SK-N-SH (cell line): ENCODE results near the gene EIF4E. TPM values are rescaled to one million over a fixed set of nuclear protein-coding genes. Genes with fewer than 3 reads are reported as not detected.
"Not testable (repeated sequence)": the region's sequence is repeated elsewhere in the genome, so short reads cannot be mapped to it uniquely, and the experiment has no call there.

Experiments
- CTCF ChIA-PET: fragments of 300-600, 350-600 bp; formaldehyde crosslinking; extraction: SDS; loops from one replicate; lab custom pipeline; 2021; lab: Yijun Ruan, JAX
- POLR2A ChIA-PET: fragments of 350-600 bp; sonication (Branson Sonifier 250); formaldehyde crosslinking; extraction: SDS; loops from one replicate; lab custom pipeline; 2020; ENCODE audit warnings: antibody characterized with exemption, inconsistent platforms; lab: Yijun Ruan, JAX
- DNase-seq: peaks from one replicate; pipeline ENCODE4 v3.0.0; 2012
- H2AFZ ChIP-seq: fragments of 200-600 bp; sonication (generic); 2 replicates; pipeline ENCODE4 v1.8.1; 2016; ENCODE audit warnings: antibody characterized with exemption, mild to moderate bottlenecking, low read depth
- H3F3A ChIP-seq: fragments of 200-600 bp; sonication (generic); replicated peaks from 2 replicates; pipeline ENCODE3; 2016; ENCODE audit warnings: antibody characterized with exemption, mild to moderate bottlenecking; ENCODE audit not compliant: insufficient read depth
- H3K27ac ChIP-seq, 2 experiments: fragments of 200-500 bp in 1 of 2; fragments of 200-600 bp in 1 of 2; sonication (Bioruptor generic) in 1 of 2; sonication (generic), shearing (Covaris generic) in 1 of 2; 2 replicates each; pipeline versions ENCODE4 v1.5.1 to v1.6.1; 2014 to 2016; ENCODE audit warnings: low read depth in 2 of 2, inconsistent platforms in 1 of 2, low read length in 1 of 2, mild to moderate bottlenecking in 1 of 2, mixed read lengths in 1 of 2
- H3K27me3 ChIP-seq: fragments of 200-600 bp; sonication (generic), shearing (Covaris generic); 2 replicates; pipeline ENCODE4 v1.6.1; 2016; ENCODE audit warnings: mixed run types; ENCODE audit not compliant: insufficient read depth
- H3K36me3 ChIP-seq, 2 experiments: fragments of 200-500 bp in 1 of 2; fragments of 200-600 bp in 1 of 2; sonication (Bioruptor generic) in 1 of 2; sonication (generic) in 1 of 2; replicated peaks in 1 of 2; 2 replicates each; pipeline versions ENCODE3 to v1.5.1; 2014 to 2016; ENCODE audit warnings: low read length in 1 of 2, mild to moderate bottlenecking in 1 of 2; ENCODE audit not compliant: insufficient read depth in 2 of 2, control insufficient read depth in 1 of 2
- H3K4me1 ChIP-seq, 2 experiments: fragments of 200-500 bp in 1 of 2; fragments of 200-600 bp in 1 of 2; sonication (Bioruptor generic) in 1 of 2; sonication (generic), shearing (Covaris generic) in 1 of 2; 2 replicates each; pipeline versions ENCODE4 v1.5.1 to v1.6.1; 2014 to 2016; ENCODE audit warnings: low read depth in 1 of 2, low read length in 1 of 2, mixed run types in 1 of 2; ENCODE audit not compliant: insufficient read depth in 2 of 2, control insufficient read depth in 1 of 2
- H3K4me2 ChIP-seq: fragments of 200-600 bp; sonication (generic), shearing (Covaris generic); 2 replicates; pipeline ENCODE4 v1.6.1; 2017; ENCODE audit warnings: mixed run types
- H3K4me3 ChIP-seq, 2 experiments: fragments of 200-500 bp in 1 of 2; fragments of 200-600 bp in 1 of 2; sonication (Bioruptor generic) in 1 of 2; sonication (generic), shearing (Covaris generic) in 1 of 2; 2 replicates each; pipeline versions ENCODE4 v1.5.1 to v1.8.1; 2014 to 2016; ENCODE audit warnings: low read depth in 2 of 2, inconsistent platforms in 1 of 2, low read length in 1 of 2, mild to moderate bottlenecking in 1 of 2, mixed read lengths in 1 of 2, moderate library complexity in 1 of 2
- H3K79me2 ChIP-seq: fragments of 200-600 bp; sonication (generic); 2 replicates; pipeline ENCODE4 v1.8.1; 2017; ENCODE audit warnings: mild to moderate bottlenecking; ENCODE audit not compliant: insufficient read depth
- H3K9ac ChIP-seq: fragments of 200-600 bp; sonication (generic); 2 replicates; pipeline ENCODE4 v1.6.1; 2017; ENCODE audit warnings: mixed run types
- H3K9me2 ChIP-seq: fragments of 200-600 bp; sonication (generic); 2 replicates; pipeline ENCODE4 v1.6.1; 2017; ENCODE audit warnings: mixed run types
- H3K9me3 ChIP-seq: fragments of 200-600 bp; sonication (generic); 2 replicates; pipeline ENCODE4 v1.6.1; 2017; ENCODE audit warnings: mixed run types, mild to moderate bottlenecking, moderate library complexity
- H4K20me1 ChIP-seq: fragments of 200-600 bp; sonication (generic); 2 replicates; pipeline ENCODE4 v1.6.1; 2017; ENCODE audit warnings: mild to moderate bottlenecking, mixed run types; ENCODE audit not compliant: insufficient read depth
- ELF1 ChIP-seq: IDR thresholded peaks from 2 replicates; pipeline ENCODE4 v1.4.0; 2012
- EP300 ChIP-seq, 2 experiments: IDR thresholded peaks; 2 replicates each; pipeline versions ENCODE4 v1.4.0 to v1.6.1; 2012; ENCODE audit warnings: borderline replicate concordance in 1 of 2, low read depth in 1 of 2, low read length in 1 of 2
- EZH2phosphoT487 ChIP-seq: fragments of 200-600 bp; sonication (generic); IDR thresholded peaks from 2 replicates; pipeline ENCODE4 v1.6.1; 2017; ENCODE audit warnings: low read depth, mixed run types, mild to moderate bottlenecking, antibody characterized with exemption, moderate library complexity, borderline replicate concordance
- FOXM1 ChIP-seq: IDR thresholded peaks from 2 replicates; pipeline ENCODE4 v1.4.0; 2012; ENCODE audit warnings: low read depth, mild to moderate bottlenecking
- GABPA ChIP-seq: IDR thresholded peaks from 2 replicates; pipeline ENCODE4 v1.4.0; 2012; ENCODE audit warnings: low read depth, mild to moderate bottlenecking
- MEF2A ChIP-seq: IDR thresholded peaks from 2 replicates; pipeline ENCODE4 v1.4.0; 2012; ENCODE audit warnings: low read depth, borderline replicate concordance
- NFIC ChIP-seq: IDR thresholded peaks from 2 replicates; pipeline ENCODE4 v1.4.0; 2012; ENCODE audit warnings: borderline replicate concordance
- NRF1 ChIP-seq: IDR thresholded peaks from 2 replicates; pipeline ENCODE4 v1.6.1; 2012; ENCODE audit warnings: low read depth, mild to moderate bottlenecking, low read length
- POLR2AphosphoS5 ChIP-seq: IDR thresholded peaks from 2 replicates; pipeline ENCODE4 v1.6.1; 2012; ENCODE audit warnings: low read depth, low read length
- SIN3A ChIP-seq: IDR thresholded peaks from 2 replicates; pipeline ENCODE4 v1.6.1; 2012; ENCODE audit warnings: low read depth, mild to moderate bottlenecking, low read length, moderate library complexity, borderline replicate concordance
- SMC3 ChIP-seq: IDR thresholded peaks from 2 replicates; pipeline ENCODE4 v1.6.1; 2012; ENCODE audit warnings: low read depth, low read length, improper control_type of control experiment
- TCF12 ChIP-seq: IDR thresholded peaks from 2 replicates; pipeline ENCODE4 v1.4.0; 2012
- WGBS: methylation state at CpG from one replicate; pipeline ENCODE4 v1.1.6; 2017; ENCODE audit warnings: low lambda C conversion rate; 5-methylcytosine and 5-hydroxymethylcytosine counted together
- polyA plus RNA-seq, 3 experiments: library from polyadenylated mRNA; depleted of rRNA; stranded (reverse); fragments of >200 nt; gene quantifications; 2 replicates each; pipeline ENCODE4 v1.2.3, GENCODE V29; 2012
- TF ChIP-seq, protein P1 (sequence below): fragments of 200-600 bp; sonication (generic); IDR thresholded peaks from 2 replicates; pipeline ENCODE4 v1.6.1; 2017; ENCODE audit warnings: antibody characterized with exemption, mild to moderate bottlenecking, moderate library complexity
- TF ChIP-seq, protein P2 (sequence below): IDR thresholded peaks from 2 replicates; pipeline ENCODE4 v1.6.1; 2012; ENCODE audit warnings: mild to moderate bottlenecking, low read depth, low read length, moderate library complexity

The EIF4E gene
- polyA plus RNA-seq, 1 of the 3 experiments (the other 2 are of a cell fraction) = 59.8 TPM

DNA sequence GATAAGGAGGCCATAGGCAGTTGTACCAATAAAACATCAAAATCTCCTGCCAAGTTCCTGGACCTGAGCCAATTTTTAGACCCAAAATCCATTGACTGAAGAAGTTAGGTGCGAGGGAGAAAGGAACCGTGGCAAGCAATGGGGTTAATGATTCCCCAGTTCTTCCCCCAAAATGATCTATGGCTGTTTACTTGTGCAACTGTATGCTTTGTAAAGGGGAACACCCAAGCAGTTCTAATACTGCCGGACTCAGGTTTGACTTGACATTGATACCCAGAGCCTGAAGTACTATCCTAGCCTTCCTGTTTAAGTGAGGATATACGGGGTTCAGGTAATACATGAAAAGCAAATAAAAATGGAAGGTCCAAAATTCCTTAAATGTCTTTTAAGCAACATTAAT, 6.7 kb upstream of the EIF4E start:
- no peak overlapping the region for H3K9ac ChIP-seq
- H4K20me1 ChIP-seq = no peaks in the 10 kb centered on the region
- no peak overlapping the region for H3K27ac ChIP-seq
- no peak for DNase-seq
- no peaks in the 10 kb centered on the region for H3K4me1 ChIP-seq
- H3K36me3 ChIP-seq = no peaks in the 10 kb centered on the region
- no peaks in the 10 kb centered on the region for H3K79me2 ChIP-seq
- no peaks in the 10 kb centered on the region for H3K9me3 ChIP-seq
- H2AFZ ChIP-seq = no peak overlapping the region
- peaks cover 14% of the 10 kb centered on the region for H3F3A ChIP-seq
- ChIA-PET POLR2A (no interaction called here), CTCF (no interaction called here)
- no peaks in the 10 kb centered on the region for H3K27me3 ChIP-seq
- H3K4me2 ChIP-seq = no peak overlapping the region
- no peak overlapping the region for H3K4me3 ChIP-seq
- 92% methylated on average over 4 of the region's 4 CpGs for WGBS
- no peaks in the 10 kb centered on the region for H3K9me2 ChIP-seq
- TF ChIP-seq FOXM1 (no peak), NFIC (no peak), MEF2A (no peak), SIN3A (no peak), EP300 (IDR thresholded peaks at IDR 0.05; ENCODE audit: borderline replicate concordance in 1 of 2, low read depth in 1 of 2, low read length in 1 of 2) (no peak), SMC3 (no peak), ELF1 (no peak), TCF12 (no peak), POLR2AphosphoS5 (no peak), GABPA (no peak), NRF1 (no peak), EZH2phosphoT487 (no peak)
- TF ChIP-seq, protein P1, sequence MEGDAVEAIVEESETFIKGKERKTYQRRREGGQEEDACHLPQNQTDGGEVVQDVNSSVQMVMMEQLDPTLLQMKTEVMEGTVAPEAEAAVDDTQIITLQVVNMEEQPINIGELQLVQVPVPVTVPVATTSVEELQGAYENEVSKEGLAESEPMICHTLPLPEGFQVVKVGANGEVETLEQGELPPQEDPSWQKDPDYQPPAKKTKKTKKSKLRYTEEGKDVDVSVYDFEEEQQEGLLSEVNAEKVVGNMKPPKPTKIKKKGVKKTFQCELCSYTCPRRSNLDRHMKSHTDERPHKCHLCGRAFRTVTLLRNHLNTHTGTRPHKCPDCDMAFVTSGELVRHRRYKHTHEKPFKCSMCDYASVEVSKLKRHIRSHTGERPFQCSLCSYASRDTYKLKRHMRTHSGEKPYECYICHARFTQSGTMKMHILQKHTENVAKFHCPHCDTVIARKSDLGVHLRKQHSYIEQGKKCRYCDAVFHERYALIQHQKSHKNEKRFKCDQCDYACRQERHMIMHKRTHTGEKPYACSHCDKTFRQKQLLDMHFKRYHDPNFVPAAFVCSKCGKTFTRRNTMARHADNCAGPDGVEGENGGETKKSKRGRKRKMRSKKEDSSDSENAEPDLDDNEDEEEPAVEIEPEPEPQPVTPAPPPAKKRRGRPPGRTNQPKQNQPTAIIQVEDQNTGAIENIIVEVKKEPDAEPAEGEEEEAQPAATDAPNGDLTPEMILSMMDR = no peak
- TF ChIP-seq, protein P2, sequence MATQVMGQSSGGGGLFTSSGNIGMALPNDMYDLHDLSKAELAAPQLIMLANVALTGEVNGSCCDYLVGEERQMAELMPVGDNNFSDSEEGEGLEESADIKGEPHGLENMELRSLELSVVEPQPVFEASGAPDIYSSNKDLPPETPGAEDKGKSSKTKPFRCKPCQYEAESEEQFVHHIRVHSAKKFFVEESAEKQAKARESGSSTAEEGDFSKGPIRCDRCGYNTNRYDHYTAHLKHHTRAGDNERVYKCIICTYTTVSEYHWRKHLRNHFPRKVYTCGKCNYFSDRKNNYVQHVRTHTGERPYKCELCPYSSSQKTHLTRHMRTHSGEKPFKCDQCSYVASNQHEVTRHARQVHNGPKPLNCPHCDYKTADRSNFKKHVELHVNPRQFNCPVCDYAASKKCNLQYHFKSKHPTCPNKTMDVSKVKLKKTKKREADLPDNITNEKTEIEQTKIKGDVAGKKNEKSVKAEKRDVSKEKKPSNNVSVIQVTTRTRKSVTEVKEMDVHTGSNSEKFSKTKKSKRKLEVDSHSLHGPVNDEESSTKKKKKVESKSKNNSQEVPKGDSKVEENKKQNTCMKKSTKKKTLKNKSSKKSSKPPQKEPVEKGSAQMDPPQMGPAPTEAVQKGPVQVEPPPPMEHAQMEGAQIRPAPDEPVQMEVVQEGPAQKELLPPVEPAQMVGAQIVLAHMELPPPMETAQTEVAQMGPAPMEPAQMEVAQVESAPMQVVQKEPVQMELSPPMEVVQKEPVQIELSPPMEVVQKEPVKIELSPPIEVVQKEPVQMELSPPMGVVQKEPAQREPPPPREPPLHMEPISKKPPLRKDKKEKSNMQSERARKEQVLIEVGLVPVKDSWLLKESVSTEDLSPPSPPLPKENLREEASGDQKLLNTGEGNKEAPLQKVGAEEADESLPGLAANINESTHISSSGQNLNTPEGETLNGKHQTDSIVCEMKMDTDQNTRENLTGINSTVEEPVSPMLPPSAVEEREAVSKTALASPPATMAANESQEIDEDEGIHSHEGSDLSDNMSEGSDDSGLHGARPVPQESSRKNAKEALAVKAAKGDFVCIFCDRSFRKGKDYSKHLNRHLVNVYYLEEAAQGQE = no peak

DNA sequence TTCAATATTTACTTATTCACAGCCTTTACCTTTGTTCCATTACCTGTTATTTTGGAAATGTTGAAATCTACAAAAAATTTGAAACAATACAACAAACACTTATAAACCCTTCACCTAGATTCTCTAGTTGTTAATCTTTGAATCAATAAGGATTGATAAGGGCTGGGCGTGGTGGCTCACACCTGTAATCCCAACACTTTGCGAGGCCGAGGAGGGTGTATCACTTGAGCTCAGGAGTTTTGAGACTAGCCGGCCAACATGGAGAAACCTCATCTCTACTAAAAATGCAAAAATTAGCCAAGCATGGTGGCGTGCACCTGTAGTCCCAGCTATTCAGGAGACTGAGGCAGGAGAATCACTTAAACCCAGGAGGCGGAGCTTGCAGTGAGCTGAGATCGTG, 5.9 kb upstream of the EIF4E start:
- H3K27ac ChIP-seq, H3K36me3 ChIP-seq, H3K4me2 ChIP-seq, H3K4me1 ChIP-seq, H2AFZ ChIP-seq, CTCF ChIA-PET, H3K79me2 ChIP-seq, H3K9me3 ChIP-seq, H3K27me3 ChIP-seq, DNase-seq, H3K9me2 ChIP-seq, POLR2A ChIA-PET, H4K20me1 ChIP-seq, H3K4me3 ChIP-seq, H3K9ac ChIP-seq: not testable (repeated sequence)
- 95% methylated on average over 7 of the region's 7 CpGs for WGBS
- peaks cover 18% of the 10 kb centered on the region for H3F3A ChIP-seq
